Measurements from ENCODE around the gene SUN2. TPM values are rescaled to one million over a fixed set of nuclear protein-coding genes. Genes with fewer than 3 reads are reported as not detected.

Gene SUN2
- total and polyA plus RNA-seq, 10 of the 15 experiments (the other 5 are each of a cell fraction or from before 2014, with no cell fraction given): 0.18 to 107 (median 35.9) TPM

GRCh38 chr22:38755155-38755910 lies 465 bp downstream of the SUN2 start:
- CTCF ChIA-PET: interaction anchor here (1.3 to 7.5 kb wide), 3 partner anchors 11 to 13 kb away, joined by 5 to 42 read pairs (median 6); no protein-coding TSS in a partner anchor
- peaks cover 58% of the 10 kb centered on the region for H3K79me2 ChIP-seq (ENCODE audit: control insufficient read depth, insufficient read depth, low read length)
- POLR2A ChIA-PET: interaction anchor here (1.0 to 5.1 kb wide), 6 partner anchors 8 to 63 kb away, joined by 3 to 27 read pairs (median 7); partner anchors contain the start of gene GTPBP1
- H3K4me3 ChIP-seq: peak overlapping the region; percentile 91
- no peak for DNase-seq (ENCODE audit: low read depth, low spot score)
- H3K27me3 ChIP-seq (replicated peaks in 1 of 2; ENCODE audit: control insufficient read depth in 2 of 2, insufficient read depth in 2 of 2, low read length in 1 of 2): no peaks in the 10 kb centered on the region
- peaks cover 43% of the 10 kb centered on the region for H3K4me1 ChIP-seq (ENCODE audit: control insufficient read depth, insufficient read depth, low read length)
- ATAC-seq: peak; percentile 35
- no peak for FAIRE-seq
- peak overlapping the region; percentile 90 for H3K27ac ChIP-seq (ENCODE audit: control insufficient read depth, insufficient read depth)
- H3K36me3 ChIP-seq (ENCODE audit: control insufficient read depth in 2 of 2, insufficient read depth in 2 of 2, low read length in 1 of 2): peaks cover 5 to 12% of the 10 kb centered on the region in 2 experiments
- no TSS peak for BruUV-seq (replicated peaks)
- SMC1A ChIA-PET (ENCODE audit: uncharacterized antibody, unreplicated experiment): interaction anchor here (0.7 kb wide), 1 partner anchor 49 kb away, joined by 3 read pairs; no protein-coding TSS in a partner anchor
- RAD21 ChIA-PET (ENCODE audit: unreplicated experiment): interaction anchor here (2.0 kb wide), 1 partner anchor 14 kb away, joined by 5 read pairs; no protein-coding TSS in a partner anchor
- under 1% methylated on average over 52 of the region's 74 CpGs for WGBS (ENCODE audit: insufficient coverage, insufficient replicate concordance, low lambda C conversion rate, missing lambda C conversion rate)
- peak overlapping the region; percentile 82 for H3K9ac ChIP-seq (ENCODE audit: control insufficient read depth, insufficient read depth, low read length)
- intact Hi-C loops (cut with micrococcal nuclease; ENCODE audit: unreplicated experiment) (loop anchor here (10.0 kb wide), 1 partner anchor 911 kb away; the partner anchor contains the start of genes ANKRD54 and EIF3L), in situ Hi-C loops (cut with MboI) (no loop called here)
- H3K4me2 ChIP-seq (ENCODE audit: control insufficient read depth, insufficient read depth): peak overlapping the region; percentile 90
- H2AFZ ChIP-seq (ENCODE audit: control insufficient read depth, low read depth, low read length): peak overlapping the region; percentile 37; the same call in 1 of the 2 replicates
- no peaks in the 10 kb centered on the region for H3K9me3 ChIP-seq (replicated peaks; ENCODE audit: control insufficient read depth, insufficient read depth, low read length)
- no peaks in the 10 kb centered on the region for H4K20me1 ChIP-seq (ENCODE audit: control insufficient read depth, insufficient read depth)
- TF ChIP-seq MLLT1 (IDR thresholded peaks at IDR 0.05) (peak; percentile 68; the same call in 1 of the 2 replicates), ZNF687 (IDR thresholded peaks at IDR 0.05) (0 out of 2 replicates have a peak, but pooled peaks have one; percentile 31), BCLAF1 (IDR thresholded peaks at IDR 0.05) (0 out of 2 replicates have a peak, but pooled peaks have one; percentile 59), IKZF1 (conservative IDR thresholded peaks at IDR 0.05) (peak; percentile 76), NFYB (IDR thresholded peaks at IDR 0.05; ENCODE audit: insufficient read depth, low read depth, low read length) (no peak), RELB (IDR thresholded peaks at IDR 0.05; ENCODE audit: low read depth) (peak; percentile 74), MXI1 (IDR thresholded peaks at IDR 0.05; ENCODE audit: low read depth, low read length) (0 out of 2 replicates have a peak, but pooled peaks have one; percentile 33), SMARCA5 (IDR thresholded peaks at IDR 0.05) (peak; percentile 95), ATF7 (IDR thresholded peaks at IDR 0.05; ENCODE audit: low read depth) (no peak), CREB1 (IDR thresholded peaks at IDR 0.05; ENCODE audit: low read depth) (peak; percentile 11; the same call in 1 of the 2 replicates), NBN (IDR thresholded peaks at IDR 0.05) (peak; percentile 49; the same call in 1 of the 2 replicates), NR2F1 (conservative IDR thresholded peaks at IDR 0.05) (peak; percentile 96)

Measured in GM12878 (cell line).